ENCODE measurements around the gene FAM187B. TPM values are rescaled to one million over a fixed set of nuclear protein-coding genes. Genes with fewer than 3 reads are reported as not detected.

Gene FAM187B
- total RNA-seq, 1 experiment from 2014 or later, result not detected

DNA sequence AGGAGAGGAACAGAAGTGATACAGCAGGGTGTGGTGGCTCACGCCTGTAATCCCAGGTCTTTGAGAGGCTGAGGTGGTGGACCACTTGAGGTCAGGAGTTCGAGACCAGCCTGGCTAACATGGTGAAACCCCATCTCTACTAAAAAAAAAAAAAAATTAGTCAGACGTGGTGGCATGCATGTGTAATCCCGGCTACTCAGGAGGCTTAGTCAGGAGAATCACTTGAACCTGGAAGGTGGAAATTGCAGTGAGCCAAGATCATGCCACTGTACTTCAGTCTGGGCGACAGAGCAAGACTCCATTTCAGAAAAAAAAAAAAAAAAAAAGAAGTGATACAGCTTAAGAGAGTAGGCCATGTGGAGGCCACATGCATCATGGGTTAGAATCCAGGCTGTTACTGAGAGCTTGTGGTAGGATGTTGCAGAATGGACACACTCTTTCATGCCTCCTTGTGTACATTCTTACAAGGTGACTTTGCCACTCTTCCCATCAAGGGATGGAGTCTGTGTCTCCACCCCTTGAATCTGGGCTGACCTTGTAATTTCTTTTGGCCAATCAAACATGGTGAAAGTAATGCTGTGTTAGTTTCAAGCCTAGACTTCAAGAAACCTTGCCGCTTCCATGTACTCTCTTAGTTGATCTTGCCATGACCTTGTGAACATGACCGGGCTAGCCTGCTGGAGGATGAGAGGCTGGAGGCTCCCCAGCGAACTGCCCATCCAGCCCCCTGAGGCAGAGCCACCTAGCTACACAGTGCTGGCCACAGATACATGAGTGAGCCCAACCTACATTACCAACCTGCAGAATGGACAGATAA, 12.3 kb downstream of the FAM187B start:
- Histone ChIP-seq H3K27me3 (replicated peaks; ENCODE audit: insufficient read depth, low read depth, low read length, poor library complexity) (no peaks in the 10 kb centered on the region), H3K36me3 (ENCODE audit: insufficient read depth, low read length, poor library complexity, severe bottlenecking) (no peaks in the 10 kb centered on the region), H3K9me3 (ENCODE audit: low read depth, low read length, poor library complexity, severe bottlenecking) (no peaks in the 10 kb centered on the region), H3K4me1 (ENCODE audit: insufficient read depth, low read length, poor library complexity, severe bottlenecking) (peaks cover 6% of the 10 kb centered on the region), H3K4me3 (ENCODE audit: low read depth, low read length, poor library complexity, severe bottlenecking) (no peak overlapping the region), H3K27ac (ENCODE audit: low read depth, low read length, poor library complexity, severe bottlenecking) (no peak overlapping the region)
- DNase-seq (ENCODE audit: low spot score), result no peak
- ChIA-PET CTCF (no interaction called here), POLR2A (ENCODE audit: low non-redundant PET) (no interaction called here)
- BruUV-seq (replicated peaks), result no TSS peak
- TF ChIP-seq, protein P1, sequence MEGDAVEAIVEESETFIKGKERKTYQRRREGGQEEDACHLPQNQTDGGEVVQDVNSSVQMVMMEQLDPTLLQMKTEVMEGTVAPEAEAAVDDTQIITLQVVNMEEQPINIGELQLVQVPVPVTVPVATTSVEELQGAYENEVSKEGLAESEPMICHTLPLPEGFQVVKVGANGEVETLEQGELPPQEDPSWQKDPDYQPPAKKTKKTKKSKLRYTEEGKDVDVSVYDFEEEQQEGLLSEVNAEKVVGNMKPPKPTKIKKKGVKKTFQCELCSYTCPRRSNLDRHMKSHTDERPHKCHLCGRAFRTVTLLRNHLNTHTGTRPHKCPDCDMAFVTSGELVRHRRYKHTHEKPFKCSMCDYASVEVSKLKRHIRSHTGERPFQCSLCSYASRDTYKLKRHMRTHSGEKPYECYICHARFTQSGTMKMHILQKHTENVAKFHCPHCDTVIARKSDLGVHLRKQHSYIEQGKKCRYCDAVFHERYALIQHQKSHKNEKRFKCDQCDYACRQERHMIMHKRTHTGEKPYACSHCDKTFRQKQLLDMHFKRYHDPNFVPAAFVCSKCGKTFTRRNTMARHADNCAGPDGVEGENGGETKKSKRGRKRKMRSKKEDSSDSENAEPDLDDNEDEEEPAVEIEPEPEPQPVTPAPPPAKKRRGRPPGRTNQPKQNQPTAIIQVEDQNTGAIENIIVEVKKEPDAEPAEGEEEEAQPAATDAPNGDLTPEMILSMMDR (conservative IDR thresholded peaks at IDR 0.05; ENCODE audit: low read depth, low read length), result no peak
- no peak for TF ChIP-seq EZH2 (IDR thresholded peaks at IDR 0.05; ENCODE audit: borderline replicate concordance, low read depth, low read length, poor library complexity, severe bottlenecking)
- intact Hi-C loops (cut with micrococcal nuclease; ENCODE audit: unreplicated experiment), result no loop called here

DNA sequence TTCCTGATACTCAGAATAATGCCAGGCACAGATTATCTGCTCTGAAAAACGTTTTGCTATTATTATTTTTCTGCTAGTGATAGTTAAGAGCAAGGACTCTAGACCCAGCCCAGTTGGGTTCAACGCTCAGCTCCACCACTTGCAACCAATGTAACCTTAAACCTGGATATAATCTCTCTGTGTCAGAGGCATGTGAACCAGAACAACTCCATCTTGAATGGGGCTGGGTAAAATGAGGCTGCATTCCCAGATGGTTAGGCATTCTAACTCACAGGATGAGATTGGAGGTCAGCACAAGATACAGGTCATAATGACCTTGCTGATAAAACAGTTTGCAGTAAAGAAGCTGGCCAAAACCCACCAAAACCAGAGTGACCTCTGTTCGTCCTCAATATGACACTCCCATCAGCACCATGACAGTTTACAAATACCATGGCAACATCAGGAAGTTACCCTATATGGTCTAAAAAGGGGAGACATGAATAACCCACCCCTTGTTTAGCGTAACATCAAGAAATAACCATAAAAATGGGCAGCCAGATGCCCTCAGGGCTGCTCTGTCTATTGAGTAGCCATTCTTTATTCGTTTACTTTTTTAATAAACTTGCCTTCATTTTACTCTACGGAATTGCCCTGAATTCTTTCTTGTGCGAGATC, 13.6 kb downstream of the FAM187B start:
- Histone ChIP-seq H3K4me3 (ENCODE audit: low read depth, low read length, poor library complexity, severe bottlenecking) (no peak overlapping the region), H3K27me3 (replicated peaks; ENCODE audit: insufficient read depth, low read depth, low read length, poor library complexity) (no peaks in the 10 kb centered on the region), H3K4me1 (ENCODE audit: insufficient read depth, low read length, poor library complexity, severe bottlenecking) (peaks cover 6% of the 10 kb centered on the region), H3K9me3 (ENCODE audit: low read depth, low read length, poor library complexity, severe bottlenecking) (no peaks in the 10 kb centered on the region), H3K27ac (ENCODE audit: low read depth, low read length, poor library complexity, severe bottlenecking) (no peak overlapping the region), H3K36me3 (ENCODE audit: insufficient read depth, low read length, poor library complexity, severe bottlenecking) (no peaks in the 10 kb centered on the region)
- TF ChIP-seq EZH2 (IDR thresholded peaks at IDR 0.05; ENCODE audit: borderline replicate concordance, low read depth, low read length, poor library complexity, severe bottlenecking), result no peak
- TF ChIP-seq, protein P1 (conservative IDR thresholded peaks at IDR 0.05; ENCODE audit: low read depth, low read length), result no peak
- ChIA-PET CTCF (no interaction called here), POLR2A (ENCODE audit: low non-redundant PET) (no interaction called here)
- no peak for DNase-seq (ENCODE audit: low spot score)
- BruUV-seq (replicated peaks), result no TSS peak
- intact Hi-C loops (cut with micrococcal nuclease; ENCODE audit: unreplicated experiment), result no loop called here

DNA sequence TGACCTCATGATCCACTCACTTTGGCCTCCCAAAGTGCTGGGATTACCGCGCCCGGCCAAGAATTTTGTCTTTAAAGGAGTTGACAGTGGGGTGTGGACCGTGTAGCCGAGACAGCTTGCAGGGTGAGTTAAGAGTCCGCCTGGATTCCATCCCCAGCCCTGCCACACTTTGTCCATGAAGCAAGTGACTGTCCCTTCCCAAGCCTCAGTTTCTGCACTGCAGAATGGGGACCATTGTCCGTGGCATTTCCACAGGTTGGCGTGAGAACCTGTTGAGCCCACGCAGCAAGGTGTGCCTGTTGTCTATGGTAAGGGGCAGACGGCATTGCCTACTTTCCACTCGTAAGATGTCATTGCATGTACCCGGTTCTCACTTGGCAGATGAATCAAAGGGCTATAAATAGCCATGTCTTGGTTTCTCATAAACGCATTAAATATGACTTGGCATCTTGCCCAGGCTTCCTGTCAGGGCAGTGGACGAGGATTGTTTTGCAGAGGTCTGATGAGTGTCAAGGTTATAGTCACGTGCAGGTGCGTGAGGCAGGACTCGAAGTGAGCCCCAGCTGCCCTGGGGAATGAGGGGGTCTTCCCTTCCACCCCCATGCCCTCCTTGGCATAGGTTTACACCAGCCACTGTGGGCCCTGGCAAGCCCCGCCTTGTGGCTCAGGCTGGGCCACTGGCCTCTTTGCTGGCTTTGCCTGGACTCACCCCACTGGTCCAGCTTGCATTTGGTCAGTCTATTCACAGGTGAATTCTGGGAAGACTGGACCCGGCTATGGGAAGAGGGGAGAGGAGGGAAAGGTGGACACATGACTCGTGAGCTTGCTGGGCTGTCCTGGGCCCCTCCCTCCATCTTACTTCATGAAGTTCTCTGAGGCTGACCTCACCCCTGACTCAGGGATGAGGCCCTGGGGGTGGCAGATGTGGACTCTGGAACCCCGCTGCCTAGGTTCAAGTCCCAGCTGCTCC, 14.6 kb downstream of the FAM187B start:
- Histone ChIP-seq H3K27me3 (replicated peaks; ENCODE audit: insufficient read depth, low read depth, low read length, poor library complexity) (no peaks in the 10 kb centered on the region), H3K4me3 (ENCODE audit: low read depth, low read length, poor library complexity, severe bottlenecking) (no peak overlapping the region), H3K9me3 (ENCODE audit: low read depth, low read length, poor library complexity, severe bottlenecking) (no peaks in the 10 kb centered on the region), H3K36me3 (ENCODE audit: insufficient read depth, low read length, poor library complexity, severe bottlenecking) (no peaks in the 10 kb centered on the region), H3K4me1 (ENCODE audit: insufficient read depth, low read length, poor library complexity, severe bottlenecking) (peaks cover 6% of the 10 kb centered on the region), H3K27ac (ENCODE audit: low read depth, low read length, poor library complexity, severe bottlenecking) (no peak overlapping the region)
- ChIA-PET POLR2A (ENCODE audit: low non-redundant PET) (no interaction called here), CTCF (no interaction called here)
- TF ChIP-seq, protein P1 (conservative IDR thresholded peaks at IDR 0.05; ENCODE audit: low read depth, low read length), result no peak
- no peak for TF ChIP-seq EZH2 (IDR thresholded peaks at IDR 0.05; ENCODE audit: borderline replicate concordance, low read depth, low read length, poor library complexity, severe bottlenecking)
- peak; percentile 68 for DNase-seq (ENCODE audit: low spot score)
- intact Hi-C loops (cut with micrococcal nuclease; ENCODE audit: unreplicated experiment), result no loop called here
- no TSS peak for BruUV-seq (replicated peaks)

Measured in A673 (cell line).